ENCODE data around the gene LMNA. TPM values are rescaled to one million over a fixed set of nuclear protein-coding genes. Genes with fewer than 3 reads are reported as not detected.
"Not testable (repeated sequence)": the region's sequence is repeated elsewhere in the genome, so short reads cannot be mapped to it uniquely, and the experiment has no call there.

LMNA gene
- total RNA-seq, 1 experiment from 2014 or later = 499 TPM

DNA sequence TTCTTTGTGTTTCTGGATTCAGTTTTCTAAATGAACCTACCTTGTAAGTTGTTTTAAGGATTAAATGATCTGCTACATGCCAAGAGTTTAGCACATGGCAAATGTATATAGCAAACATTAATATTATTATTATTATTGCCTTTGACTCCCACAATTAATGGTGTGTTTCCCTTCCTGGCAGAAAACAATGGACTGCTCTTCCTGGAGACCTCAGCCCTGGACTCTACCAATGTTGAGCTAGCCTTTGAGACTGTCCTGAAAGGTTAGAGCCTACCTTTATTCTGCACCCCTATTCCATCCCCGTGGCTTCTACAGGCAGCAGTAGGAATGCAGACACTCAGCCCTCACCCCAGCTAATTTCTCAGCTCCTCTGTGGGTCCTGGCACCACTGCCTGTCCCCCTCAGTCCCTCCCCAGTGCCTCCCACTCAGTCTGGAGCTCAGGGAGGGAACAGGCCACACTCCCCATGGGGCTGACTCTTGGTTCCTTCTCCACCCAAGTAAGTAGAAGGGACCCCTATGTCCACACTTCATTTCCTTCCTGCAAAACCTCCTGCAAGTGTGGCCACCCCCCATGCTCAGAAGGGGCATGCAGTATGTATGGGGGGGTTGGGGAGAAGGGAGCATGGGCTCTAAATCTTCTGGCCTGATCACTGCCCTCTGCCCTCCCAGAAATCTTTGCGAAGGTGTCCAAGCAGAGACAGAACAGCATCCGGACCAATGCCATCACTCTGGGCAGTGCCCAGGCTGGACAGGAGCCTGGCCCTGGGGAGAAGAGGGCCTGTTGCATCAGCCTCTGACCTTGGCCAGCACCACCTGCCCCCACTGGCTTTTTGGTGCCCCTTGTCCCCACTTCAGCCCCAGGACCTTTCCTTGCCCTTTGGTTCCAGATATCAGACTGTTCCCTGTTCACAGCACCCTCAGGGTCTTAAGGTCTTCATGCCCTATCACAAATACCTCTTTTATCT lies 44.7 kb upstream of the LMNA start:
- peaks cover 13% of the 10 kb centered on the region for H3K4me1 Mint-ChIP-seq (ENCODE audit: low read depth, unreplicated experiment)
- no peak for TF ChIP-seq CTCF (IDR thresholded peaks at IDR 0.05; ENCODE audit: unreplicated experiment)
- no peaks in the 10 kb centered on the region for H3K9me3 Mint-ChIP-seq (ENCODE audit: low read depth, unreplicated experiment)
- DNase-seq = no peak
- no TSS peak for BruUV-seq (replicated peaks)
- no peak overlapping the region for H3K4me3 Mint-ChIP-seq (ENCODE audit: low read depth, unreplicated experiment)
- intact Hi-C loops (cut with micrococcal nuclease; ENCODE audit: unreplicated experiment) = loop anchor here (5.0 kb wide), 1 partner anchor 127 kb away; the partner anchor contains the start of gene RXFP4
- CTCF ChIA-PET = no interaction called here
- H3K36me3 Mint-ChIP-seq (ENCODE audit: insufficient read depth, unreplicated experiment) = peaks cover 53% of the 10 kb centered on the region
- no peaks in the 10 kb centered on the region for H3K27me3 Mint-ChIP-seq (ENCODE audit: unreplicated experiment)
- H3K27ac Mint-ChIP-seq (ENCODE audit: unreplicated experiment) = no peak overlapping the region

- no TSS peak for BruUV-seq (replicated peaks)
- TF ChIP-seq CTCF (IDR thresholded peaks at IDR 0.05; ENCODE audit: unreplicated experiment) = no peak
- H3K9me3 Mint-ChIP-seq (ENCODE audit: low read depth, unreplicated experiment) = no peaks in the 10 kb centered on the region
- H3K27me3 Mint-ChIP-seq (ENCODE audit: unreplicated experiment) = no peaks in the 10 kb centered on the region
- no peak for DNase-seq
- CTCF ChIA-PET = interaction anchor here (0.7 kb wide), 1 partner anchor 87 kb away, joined by 3 read pairs; no protein-coding TSS in a partner anchor
- intact Hi-C loops (cut with micrococcal nuclease; ENCODE audit: unreplicated experiment) = no loop called here
- H3K27ac Mint-ChIP-seq (ENCODE audit: unreplicated experiment) = no peak overlapping the region
- no peak overlapping the region for H3K4me3 Mint-ChIP-seq (ENCODE audit: low read depth, unreplicated experiment)
- peaks cover 45% of the 10 kb centered on the region for H3K36me3 Mint-ChIP-seq (ENCODE audit: insufficient read depth, unreplicated experiment)
- peaks cover 5% of the 10 kb centered on the region for H3K4me1 Mint-ChIP-seq (ENCODE audit: low read depth, unreplicated experiment)
Measured at GRCh38 chr1:156070548-156070947, 44.0 kb upstream of the LMNA start.

DNA sequence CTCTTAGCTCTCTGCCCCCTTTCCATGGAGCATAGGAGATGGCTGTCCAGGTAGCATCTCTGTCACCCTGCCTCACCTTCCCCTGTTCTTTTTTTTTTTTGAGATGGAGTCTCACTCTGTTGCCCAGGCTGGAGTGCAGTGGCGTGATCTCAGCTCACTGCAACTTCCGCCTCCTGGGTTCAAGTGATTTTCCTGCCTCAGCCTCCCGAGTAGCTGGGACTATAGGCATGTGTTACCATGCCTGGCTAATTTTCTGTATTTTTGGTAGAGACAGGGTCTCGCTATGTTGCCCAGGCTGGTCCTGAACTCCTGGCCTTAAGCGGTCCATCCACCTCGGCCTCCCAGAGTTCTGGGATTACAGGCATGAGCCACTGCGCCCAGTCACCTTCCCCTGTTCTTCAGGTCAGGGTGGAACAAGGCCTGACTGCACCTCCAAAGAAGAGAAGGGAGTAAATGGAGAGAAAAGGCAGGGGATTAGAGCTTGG lies 43.1 kb upstream of the LMNA start:
- DNase-seq; H3K27ac Mint-ChIP-seq (ENCODE audit: unreplicated experiment); H3K27me3 Mint-ChIP-seq (ENCODE audit: unreplicated experiment); H3K4me1 Mint-ChIP-seq (ENCODE audit: low read depth, unreplicated experiment); H3K4me3 Mint-ChIP-seq (ENCODE audit: low read depth, unreplicated experiment); intact Hi-C loops (cut with micrococcal nuclease; ENCODE audit: unreplicated experiment); BruUV-seq (replicated peaks); H3K9me3 Mint-ChIP-seq (ENCODE audit: low read depth, unreplicated experiment): not testable (repeated sequence)
- CTCF ChIA-PET = interaction anchor here (0.7 kb wide), 1 partner anchor 88 kb away, joined by 3 read pairs; no protein-coding TSS in a partner anchor
- H3K36me3 Mint-ChIP-seq (ENCODE audit: insufficient read depth, unreplicated experiment) = peaks cover 39% of the 10 kb centered on the region

- CTCF ChIA-PET = no interaction called here
- Mint-ChIP-seq H3K4me1 (ENCODE audit: low read depth, unreplicated experiment) (no peaks in the 10 kb centered on the region), H3K36me3 (ENCODE audit: insufficient read depth, unreplicated experiment) (peaks cover 30% of the 10 kb centered on the region), H3K9me3 (ENCODE audit: low read depth, unreplicated experiment) (no peaks in the 10 kb centered on the region), H3K27me3 (ENCODE audit: unreplicated experiment) (no peaks in the 10 kb centered on the region), H3K4me3 (ENCODE audit: low read depth, unreplicated experiment) (no peak overlapping the region), H3K27ac (ENCODE audit: unreplicated experiment) (no peak overlapping the region)
- intact Hi-C loops (cut with micrococcal nuclease; ENCODE audit: unreplicated experiment) = no loop called here
- DNase-seq = no peak
- BruUV-seq (replicated peaks) = no TSS peak
- TF ChIP-seq CTCF (IDR thresholded peaks at IDR 0.05; ENCODE audit: unreplicated experiment) = no peak
Measured at GRCh38 chr1:156072251-156072650, 42.3 kb upstream of the LMNA start.
